Stimulated activated CD4-positive, alpha-beta T cell treated with anti-CD3 and anti-CD28 coated beads, Interleukin-1b, Interleukin-23, amount 100 ng/mL, for 48 hours (primary cell): ENCODE results near the gene CRYBA1.
A peak's percentile ranks its signal among the peaks of the same experiment; 100 is the strongest.
"Not testable (repeated sequence)": the region's sequence is repeated elsewhere in the genome, so short reads cannot be mapped to it uniquely, and the experiment has no call there.

Source experiments
- DNase-seq: peaks from one replicate; pipeline ENCODE4 v3.0.0-alpha.2; 2020

Gene CRYBA1

GRCh38 chr17:29238133-29238850 lies 8.4 kb upstream of the CRYBA1 start:
- no peak for DNase-seq

- DNase-seq: no peak
Observed at GRCh38 chr17:29240477-29240876, 6.2 kb upstream of the CRYBA1 start.

- peak; percentile 44 for DNase-seq
Observed at GRCh38 chr17:29240968-29241963, 5.4 kb upstream of the CRYBA1 start.

GRCh38 chr17:29242051-29242450 lies 4.6 kb upstream of the CRYBA1 start:
- DNase-seq: no peak

- DNase-seq: no peak
Observed at GRCh38 chr17:29242790-29243189, 3.9 kb upstream of the CRYBA1 start.

GRCh38 chr17:29243792-29244191 lies 2.9 kb upstream of the CRYBA1 start:
- no peak for DNase-seq

- DNase-seq: no peak
Observed at GRCh38 chr17:29245401-29245800, 1.3 kb upstream of the CRYBA1 start.

- no peak for DNase-seq
Observed at GRCh38 chr17:29247219-29247618, 560 bp downstream of the CRYBA1 start.

GRCh38 chr17:29248845-29249244 lies 2.2 kb downstream of the CRYBA1 start:
- no peak for DNase-seq

- no peak for DNase-seq
Observed at GRCh38 chr17:29250666-29251065, 4.0 kb downstream of the CRYBA1 start.

GRCh38 chr17:29251184-29251583 lies 4.5 kb downstream of the CRYBA1 start:
- no peak for DNase-seq

GRCh38 chr17:29252101-29252791 lies 5.6 kb downstream of the CRYBA1 start:
- DNase-seq: no peak

GRCh38 chr17:29253037-29253436 lies 6.4 kb downstream of the CRYBA1 start:
- DNase-seq: no peak

GRCh38 chr17:29255926-29256522 lies 9.4 kb downstream of the CRYBA1 start:
- no peak for DNase-seq

- no peak for DNase-seq
Observed at GRCh38 chr17:29256735-29257466, 10.2 kb downstream of the CRYBA1 start.

- no peak for DNase-seq
Observed at GRCh38 chr17:29257756-29258155, 11.1 kb downstream of the CRYBA1 start.

GRCh38 chr17:29263916-29264315 lies 17.3 kb downstream of the CRYBA1 start:
- no peak for DNase-seq

- DNase-seq: not testable (repeated sequence)
Observed at GRCh38 chr17:29271980-29272379, 25.3 kb downstream of the CRYBA1 start.

GRCh38 chr17:29273924-29274323 lies 27.3 kb downstream of the CRYBA1 start:
- no peak for DNase-seq

- no peak for DNase-seq
Observed at GRCh38 chr17:29278692-29279091, 32.0 kb downstream of the CRYBA1 start.

- DNase-seq: no peak
Observed at GRCh38 chr17:29279397-29280070, 32.9 kb downstream of the CRYBA1 start.

GRCh38 chr17:29283496-29283895 lies 36.8 kb downstream of the CRYBA1 start:
- DNase-seq: no peak
